Caco-2 (cell line): ENCODE measurements around the gene FXYD5. TPM values are rescaled to one million over a fixed set of nuclear protein-coding genes. Genes with fewer than 3 reads are reported as not detected.
"Not testable (repeated sequence)": the region's sequence is repeated elsewhere in the genome, so short reads cannot be mapped to it uniquely, and the experiment has no call there.

Experiments
- BruUV-seq: library from RNA; stranded (reverse); fragments of 400-500 nt; replicated peaks from 2 replicates; lab custom pipeline; 2021; lab: Mats Ljungman, UMichigan
- CTCF ChIA-PET: fragments of 300-600 bp; sonication (Branson Sonifier 250); formaldehyde crosslinking; loops from one replicate; lab custom pipeline; 2022; ENCODE audit warnings: antibody characterized with exemption; lab: Charles Lee
- POLR2A ChIA-PET: fragments of 300-600 bp; sonication (Branson Sonifier 250); formaldehyde crosslinking; loops from one replicate; lab custom pipeline; 2022; ENCODE audit warnings: antibody characterized with exemption; lab: Charles Lee
- DNase-seq, 2 experiments: peaks; one replicate each; pipeline versions ENCODE4 v3.0.0 to v3.0.0-alpha.2; 2020 to 2022
- H3K27me3 ChIP-seq: replicated peaks from 2 replicates; pipeline ENCODE4 v1.6.0; 2011; ENCODE audit warnings: low read length; ENCODE audit not compliant: control insufficient read depth, insufficient read depth
- H3K36me3 ChIP-seq: 2 replicates; pipeline ENCODE4 v1.5.1; 2011; ENCODE audit warnings: low read length; ENCODE audit not compliant: control insufficient read depth, insufficient read depth
- H3K4me1 ChIP-seq: fragments of 250-450 bp; sonication (Bioruptor Pico); 2 replicates; pipeline ENCODE4 v1.5.1; 2020; ENCODE audit warnings: mild to moderate bottlenecking
- H3K4me3 ChIP-seq: 2 replicates; pipeline ENCODE4 v1.5.1; 2011; ENCODE audit warnings: low read depth, mild to moderate bottlenecking, control low read depth, low read length
- H3K9me3 ChIP-seq: fragments of 250-450 bp; sonication (Bioruptor Pico); 2 replicates; pipeline ENCODE4 v1.5.1; 2020; ENCODE audit warnings: mild to moderate bottlenecking, moderate library complexity
- H3K27ac Mint-ChIP-seq: one replicate; pipeline ENCODE4 v1.8.0; 2022; ENCODE audit warnings: mixed read lengths; ENCODE audit not compliant: unreplicated experiment
- H3K27me3 Mint-ChIP-seq: one replicate; pipeline ENCODE4 v1.8.0; 2022; ENCODE audit warnings: mixed read lengths; ENCODE audit not compliant: insufficient read depth, unreplicated experiment
- H3K36me3 Mint-ChIP-seq: one replicate; pipeline ENCODE4 v1.8.0; 2022; ENCODE audit warnings: mild to moderate bottlenecking, mixed read lengths; ENCODE audit not compliant: insufficient read depth, unreplicated experiment
- H3K4me1 Mint-ChIP-seq: one replicate; pipeline ENCODE4 v1.8.0; 2022; ENCODE audit warnings: low read depth, mixed read lengths; ENCODE audit not compliant: unreplicated experiment
- H3K4me3 Mint-ChIP-seq: one replicate; pipeline ENCODE4 v1.8.0; 2022; ENCODE audit warnings: mild to moderate bottlenecking, moderate library complexity, mixed read lengths; ENCODE audit not compliant: unreplicated experiment
- H3K9me3 Mint-ChIP-seq: one replicate; pipeline ENCODE4 v1.8.0; 2022; ENCODE audit warnings: mixed read lengths; ENCODE audit not compliant: unreplicated experiment
- CTCF ChIP-seq, 2 experiments: fragments of 200-600 bp in 1 of 2; IDR thresholded peaks; 1 replicate in 1 of 2; 2 replicates in 1 of 2; pipeline versions ENCODE4 v1.5.1 to v1.8.0; 2011 to 2022; ENCODE audit warnings: antibody characterized with exemption in 1 of 2, control low read depth in 1 of 2, inconsistent platforms in 1 of 2, low read depth in 1 of 2, low read length in 1 of 2, mild to moderate bottlenecking in 1 of 2, moderate library complexity in 1 of 2; ENCODE audit not compliant: insufficient read depth in 1 of 2, severe bottlenecking in 1 of 2, unreplicated experiment in 1 of 2
- intact Hi-C: fragments of 100-400 bp; cut with micrococcal nuclease; formaldehyde crosslinking; loops from one replicate; pipeline ENCODE4 v1.10.0; 2022; ENCODE audit not compliant: unreplicated experiment
- total RNA-seq: library from RNA; stranded (reverse); gene quantifications from 2 replicates; pipeline ENCODE4 v1.2.3, GENCODE V29; 2022

FXYD5 gene
- total RNA-seq, 1 experiment from 2014 or later = 20.4 TPM

DNA sequence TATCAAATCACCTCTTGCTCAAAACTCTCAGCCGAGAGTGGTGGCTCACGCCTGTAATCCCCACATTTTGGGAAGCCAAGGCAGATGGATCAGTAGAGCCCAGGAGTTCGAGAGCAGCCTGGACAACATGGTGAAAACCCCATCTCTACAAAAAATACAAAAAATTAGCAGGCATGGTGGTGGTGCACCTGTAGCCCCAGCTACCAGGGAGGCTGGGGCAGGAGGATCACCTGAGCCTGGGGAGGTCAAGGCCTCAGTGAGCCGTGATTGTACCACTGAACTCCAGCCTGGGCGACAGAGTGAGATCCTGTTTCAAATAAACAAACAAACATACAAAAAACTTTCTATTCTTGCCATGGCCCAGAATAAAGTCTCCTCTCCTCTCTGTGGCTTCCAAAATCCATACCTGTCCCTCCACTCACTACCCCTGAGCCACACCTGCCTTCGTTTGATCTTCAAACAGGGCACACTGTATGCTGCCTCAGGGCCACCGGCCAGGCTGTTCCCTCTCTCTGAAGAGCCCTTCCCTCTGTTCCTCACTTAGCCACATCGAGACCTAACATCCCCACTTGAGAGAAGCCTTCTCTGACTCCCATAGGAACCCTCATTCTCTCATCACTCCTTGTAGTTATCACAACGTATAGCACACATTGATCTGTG, 26.0 kb upstream of the FXYD5 start:
- Histone ChIP-seq H3K27me3 (no peaks in the 10 kb centered on the region), H3K4me3 (no peak overlapping the region), H3K4me1 (peaks cover 19% of the 10 kb centered on the region), H3K36me3 (no peaks in the 10 kb centered on the region), H3K9me3 (no peaks in the 10 kb centered on the region)
- H3K9me3 Mint-ChIP-seq = no peaks in the 10 kb centered on the region
- peaks cover 8% of the 10 kb centered on the region for H3K36me3 Mint-ChIP-seq
- H3K27me3 Mint-ChIP-seq = no peaks in the 10 kb centered on the region
- intact Hi-C loops = no loop called here
- H3K27ac Mint-ChIP-seq = no peak overlapping the region
- no TSS peak for BruUV-seq
- H3K4me3 Mint-ChIP-seq = no peak overlapping the region
- CTCF ChIA-PET = no interaction called here
- DNase-seq = no peak
- POLR2A ChIA-PET = no interaction called here
- no peak for TF ChIP-seq CTCF (IDR thresholded peaks at IDR 0.05; ENCODE audit: insufficient read depth in 1 of 2, low read depth in 1 of 2, low read length in 1 of 2, severe bottlenecking in 1 of 2, unreplicated experiment in 1 of 2)
- peaks cover 15% of the 10 kb centered on the region for H3K4me1 Mint-ChIP-seq

DNA sequence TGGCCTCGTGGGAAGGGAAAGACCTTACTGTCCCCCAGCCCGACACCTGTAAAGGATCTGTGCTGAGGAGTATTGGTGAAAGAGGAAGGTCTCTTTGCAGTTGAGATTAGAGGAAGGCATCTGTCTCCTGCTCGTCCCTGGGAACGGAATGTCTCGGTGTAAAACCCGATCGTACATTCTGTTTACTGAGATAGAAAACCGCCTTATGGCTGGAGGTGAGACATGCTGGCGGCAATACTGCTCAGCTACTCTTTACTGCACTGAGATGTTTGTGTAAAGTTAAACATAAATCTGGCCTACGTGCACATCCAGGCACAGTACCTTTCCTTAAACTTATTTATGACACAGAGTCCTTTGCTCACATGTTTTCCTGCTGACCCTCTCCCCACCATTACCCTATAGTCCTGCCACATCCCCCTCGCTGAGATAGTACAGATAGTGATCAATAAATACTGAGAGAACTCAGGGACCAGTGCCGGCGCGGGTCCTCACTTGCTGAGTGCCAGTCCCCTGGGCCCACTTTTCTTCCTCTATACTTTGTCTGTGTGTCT, 24.7 kb upstream of the FXYD5 start:
- H3K4me3 Mint-ChIP-seq = peak overlapping the region; percentile 15
- H3K4me1 Mint-ChIP-seq, H3K9me3 ChIP-seq, DNase-seq, CTCF ChIA-PET, H3K27me3 Mint-ChIP-seq, H3K4me3 ChIP-seq, H3K36me3 ChIP-seq, intact Hi-C loops, H3K27me3 ChIP-seq, H3K27ac Mint-ChIP-seq, H3K9me3 Mint-ChIP-seq, H3K36me3 Mint-ChIP-seq, BruUV-seq, POLR2A ChIA-PET: not testable (repeated sequence)
- peaks cover 17% of the 10 kb centered on the region for H3K4me1 ChIP-seq

GRCh38 chr19:35130761-35131720, 23.5 kb upstream of the FXYD5 start:
- ChIA-PET CTCF (no interaction called here), POLR2A (no interaction called here)
- Mint-ChIP-seq H3K27me3 (peaks cover 2% of the 10 kb centered on the region), H3K4me3 (no peak overlapping the region), H3K36me3 (no peaks in the 10 kb centered on the region), H3K27ac (no peak overlapping the region), H3K9me3 (no peaks in the 10 kb centered on the region), H3K4me1 (peaks cover 7% of the 10 kb centered on the region)
- H3K4me3 ChIP-seq = no peak overlapping the region
- no peak for DNase-seq
- H3K36me3 ChIP-seq = no peaks in the 10 kb centered on the region
- H3K4me1 ChIP-seq = peaks cover 14% of the 10 kb centered on the region; the same call in 1 of the 2 replicates
- no peaks in the 10 kb centered on the region for H3K9me3 ChIP-seq
- no TSS peak for BruUV-seq
- TF ChIP-seq CTCF (IDR thresholded peaks at IDR 0.05; ENCODE audit: insufficient read depth in 1 of 2, low read depth in 1 of 2, low read length in 1 of 2, severe bottlenecking in 1 of 2, unreplicated experiment in 1 of 2) = no peak
- intact Hi-C loops = no loop called here
- no peaks in the 10 kb centered on the region for H3K27me3 ChIP-seq
